ENCODE results near the gene SLC13A3. TPM values are rescaled to one million over a fixed set of nuclear protein-coding genes. Genes with fewer than 3 reads are reported as not detected.

The SLC13A3 gene
- total RNA-seq, 1 donor from 2014 or later: not detected

DNA sequence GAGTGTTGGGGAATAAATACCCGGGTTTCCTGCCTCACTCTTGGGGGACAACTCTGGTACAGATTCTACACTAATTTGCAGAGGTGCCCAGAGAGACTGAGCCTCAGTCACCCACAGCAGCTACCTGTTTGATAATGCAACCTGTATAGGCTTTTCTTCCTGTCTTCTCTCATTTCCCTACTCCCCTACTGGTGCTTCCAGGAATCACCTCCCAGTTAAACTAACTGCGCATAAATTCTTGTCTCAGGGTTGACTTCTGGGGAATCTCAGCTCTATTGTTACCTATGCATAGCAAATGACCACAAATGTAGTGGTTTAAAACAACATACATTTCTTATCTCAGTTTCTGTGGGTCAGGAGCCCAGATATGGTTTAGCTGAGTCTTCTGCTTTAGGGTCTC lies 112.1 kb downstream of the SLC13A3 start:
- Histone ChIP-seq H3K27ac (no peak overlapping the region), H3K9me3 (no peaks in the 10 kb centered on the region), H3K36me3 (no peaks in the 10 kb centered on the region), H3K4me1 (no peaks in the 10 kb centered on the region), H3K4me3 (no peak overlapping the region), H3K27me3 (no peaks in the 10 kb centered on the region)
- intact Hi-C loops (cut with DNase I): no loop called here
- no peak for DNase-seq (ENCODE audit: low spot score in 2 of 2)
- TF ChIP-seq, protein P1, sequence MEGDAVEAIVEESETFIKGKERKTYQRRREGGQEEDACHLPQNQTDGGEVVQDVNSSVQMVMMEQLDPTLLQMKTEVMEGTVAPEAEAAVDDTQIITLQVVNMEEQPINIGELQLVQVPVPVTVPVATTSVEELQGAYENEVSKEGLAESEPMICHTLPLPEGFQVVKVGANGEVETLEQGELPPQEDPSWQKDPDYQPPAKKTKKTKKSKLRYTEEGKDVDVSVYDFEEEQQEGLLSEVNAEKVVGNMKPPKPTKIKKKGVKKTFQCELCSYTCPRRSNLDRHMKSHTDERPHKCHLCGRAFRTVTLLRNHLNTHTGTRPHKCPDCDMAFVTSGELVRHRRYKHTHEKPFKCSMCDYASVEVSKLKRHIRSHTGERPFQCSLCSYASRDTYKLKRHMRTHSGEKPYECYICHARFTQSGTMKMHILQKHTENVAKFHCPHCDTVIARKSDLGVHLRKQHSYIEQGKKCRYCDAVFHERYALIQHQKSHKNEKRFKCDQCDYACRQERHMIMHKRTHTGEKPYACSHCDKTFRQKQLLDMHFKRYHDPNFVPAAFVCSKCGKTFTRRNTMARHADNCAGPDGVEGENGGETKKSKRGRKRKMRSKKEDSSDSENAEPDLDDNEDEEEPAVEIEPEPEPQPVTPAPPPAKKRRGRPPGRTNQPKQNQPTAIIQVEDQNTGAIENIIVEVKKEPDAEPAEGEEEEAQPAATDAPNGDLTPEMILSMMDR (IDR thresholded peaks at IDR 0.05): no peak

DNA sequence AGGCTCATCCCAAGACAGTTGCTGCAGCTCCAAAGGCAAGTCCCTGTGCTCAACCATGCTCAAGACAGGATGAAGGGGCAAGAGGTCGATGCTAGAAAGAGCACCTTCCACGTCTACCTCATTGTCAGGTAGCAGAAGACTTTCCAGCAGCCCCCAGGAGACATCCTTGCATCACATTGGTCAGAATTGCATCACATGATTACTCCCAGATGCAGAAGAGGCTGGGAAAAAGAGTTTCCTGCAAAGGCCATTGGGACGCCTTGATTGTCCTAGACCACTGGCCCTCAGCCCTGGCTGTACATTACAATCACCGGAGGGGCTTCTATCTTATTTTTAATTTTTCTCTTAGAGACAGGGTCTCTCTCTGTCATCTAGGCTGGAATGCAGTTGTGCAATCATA lies 120.6 kb downstream of the SLC13A3 start:
- Histone ChIP-seq H3K9me3 (no peaks in the 10 kb centered on the region), H3K27me3 (no peaks in the 10 kb centered on the region), H3K27ac (no peak overlapping the region), H3K36me3 (no peaks in the 10 kb centered on the region), H3K4me3 (no peak overlapping the region), H3K4me1 (no peaks in the 10 kb centered on the region)
- DNase-seq (ENCODE audit: low spot score in 2 of 2): no peak
- TF ChIP-seq, protein P1 (IDR thresholded peaks at IDR 0.05): no peak
- intact Hi-C loops (cut with DNase I): no loop called here

DNA sequence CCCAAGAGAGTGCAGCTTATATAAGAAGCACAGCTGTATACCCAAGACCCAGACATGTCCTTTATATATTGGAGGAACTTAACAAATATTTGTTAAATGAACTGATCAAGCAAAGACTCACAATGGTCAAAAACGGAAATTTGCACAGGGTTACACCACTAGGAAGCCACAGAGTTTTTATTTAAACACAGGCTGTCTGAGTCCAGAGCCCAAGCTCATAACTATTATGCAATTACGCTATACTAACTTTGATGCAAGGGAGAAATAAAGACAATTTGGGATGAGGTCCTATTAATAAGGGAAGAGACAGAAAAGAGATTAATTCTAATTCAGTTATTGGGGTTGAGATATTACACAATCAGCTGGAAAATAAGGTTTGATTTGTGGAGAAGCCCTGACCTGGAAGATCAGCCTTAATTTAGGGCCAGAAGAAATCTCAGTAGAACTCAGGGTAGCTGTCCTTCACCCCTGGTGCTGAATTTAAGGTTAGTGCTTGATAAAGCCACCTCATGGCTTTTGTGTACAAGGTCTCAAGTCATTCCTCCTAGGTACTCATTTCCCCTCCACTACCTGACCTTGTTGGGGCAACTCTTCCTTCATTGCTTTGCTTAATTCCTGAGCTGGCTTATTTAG lies 127.4 kb downstream of the SLC13A3 start:
- Histone ChIP-seq H3K4me1 (no peaks in the 10 kb centered on the region), H3K27ac (no peak overlapping the region), H3K27me3 (no peaks in the 10 kb centered on the region), H3K4me3 (no peak overlapping the region), H3K36me3 (no peaks in the 10 kb centered on the region), H3K9me3 (no peaks in the 10 kb centered on the region)
- TF ChIP-seq, protein P1 (IDR thresholded peaks at IDR 0.05): no peak
- no peak for DNase-seq (ENCODE audit: low spot score in 2 of 2)
- intact Hi-C loops (cut with DNase I): no loop called here

DNA sequence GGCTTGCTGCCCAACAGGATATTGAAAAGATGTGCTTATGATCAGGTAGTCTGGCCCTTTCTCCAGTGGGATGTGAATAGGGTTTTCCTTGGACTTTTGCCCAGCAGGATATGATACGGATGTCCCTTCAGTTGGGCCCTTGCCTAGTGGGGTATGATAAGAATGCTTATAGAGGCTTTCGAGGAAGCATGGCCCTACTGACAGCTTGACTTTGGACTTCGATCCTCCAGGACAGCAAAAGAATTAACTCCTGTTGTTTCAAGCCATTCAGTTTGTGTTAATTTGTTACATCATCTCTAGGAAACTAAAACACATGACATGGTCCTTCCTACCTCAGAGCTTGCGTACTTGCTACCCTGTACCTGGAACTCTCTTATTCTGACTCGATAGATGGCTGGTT lies 128.2 kb downstream of the SLC13A3 start:
- no peak overlapping the region for H3K27ac ChIP-seq
- H3K36me3 ChIP-seq: no peaks in the 10 kb centered on the region
- H3K4me1 ChIP-seq: no peaks in the 10 kb centered on the region
- H3K9me3 ChIP-seq: no peaks in the 10 kb centered on the region
- H3K27me3 ChIP-seq: no peaks in the 10 kb centered on the region
- TF ChIP-seq, protein P1 (IDR thresholded peaks at IDR 0.05): no peak
- no peak overlapping the region for H3K4me3 ChIP-seq
- intact Hi-C loops (cut with DNase I): no loop called here
- no peak for DNase-seq (ENCODE audit: low spot score in 2 of 2)

DNA sequence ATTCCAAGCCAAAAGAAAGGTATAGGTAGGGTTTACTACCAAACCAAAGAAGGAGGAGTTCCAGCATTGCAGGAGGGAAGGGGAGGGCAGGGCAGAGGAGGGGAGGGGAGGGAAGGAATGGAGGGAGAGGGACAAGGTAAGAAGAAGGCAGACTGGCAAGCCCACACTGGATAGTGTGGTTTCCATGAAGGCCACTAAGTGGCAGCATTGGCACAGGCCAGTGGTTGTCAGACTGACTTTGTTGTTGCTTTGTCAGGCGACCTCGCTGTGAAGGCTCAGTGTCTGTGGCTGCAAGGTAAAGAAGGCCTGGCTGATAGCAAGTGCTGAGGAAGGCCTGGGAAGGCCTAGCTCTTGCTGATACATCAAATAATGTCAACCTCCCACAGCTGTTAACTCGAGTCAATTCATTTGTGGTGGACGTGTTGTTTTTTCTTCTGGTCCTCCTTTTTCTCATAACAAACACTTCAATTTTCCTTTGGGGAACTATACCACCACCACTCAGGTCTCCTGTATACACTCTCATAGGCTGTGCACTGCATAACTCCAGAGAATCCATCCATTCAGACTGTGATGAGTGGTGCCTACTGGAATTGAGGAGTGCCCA lies 130.2 kb downstream of the SLC13A3 start:
- Histone ChIP-seq H3K4me3 (no peak overlapping the region), H3K9me3 (no peaks in the 10 kb centered on the region), H3K4me1 (no peaks in the 10 kb centered on the region), H3K27me3 (no peaks in the 10 kb centered on the region), H3K27ac (no peak overlapping the region), H3K36me3 (no peaks in the 10 kb centered on the region)
- no peak for DNase-seq (ENCODE audit: low spot score in 2 of 2)
- TF ChIP-seq, protein P1 (IDR thresholded peaks at IDR 0.05): peak in 1 of 3 experiments; percentile 40
- intact Hi-C loops (cut with DNase I): no loop called here

Data from ascending aorta (tissue), 2 donors.